ENCODE results near the gene EML4. TPM values are rescaled to one million over a fixed set of nuclear protein-coding genes. Genes with fewer than 3 reads are reported as not detected.

The EML4 gene
- total RNA-seq, 1 donor from 2014 or later = 111 TPM

DNA sequence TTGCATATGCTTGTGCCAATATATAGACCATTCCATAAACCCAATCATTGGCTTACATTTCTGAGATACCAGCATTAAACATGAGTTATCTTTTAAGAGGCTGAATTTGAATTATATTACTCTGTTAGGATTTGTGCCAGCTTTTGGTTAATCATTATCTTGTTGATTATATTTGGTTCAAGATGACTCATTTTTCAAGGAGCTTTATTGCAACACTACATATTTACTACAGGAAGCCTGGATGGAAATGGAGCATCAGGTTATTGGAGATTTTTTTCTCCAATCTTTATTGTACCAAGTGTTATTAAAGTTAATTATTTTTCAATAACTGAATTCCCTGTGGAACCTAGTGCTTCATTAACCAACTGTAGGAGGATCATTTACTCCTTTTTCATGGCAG lies 26.4 kb downstream of the EML4 start:
- no peak for DNase-seq (ENCODE audit: low spot score)

- DNase-seq (ENCODE audit: low spot score) = no peak
Observed at GRCh38 chr2:42196070-42196402, 26.9 kb downstream of the EML4 start.

DNA sequence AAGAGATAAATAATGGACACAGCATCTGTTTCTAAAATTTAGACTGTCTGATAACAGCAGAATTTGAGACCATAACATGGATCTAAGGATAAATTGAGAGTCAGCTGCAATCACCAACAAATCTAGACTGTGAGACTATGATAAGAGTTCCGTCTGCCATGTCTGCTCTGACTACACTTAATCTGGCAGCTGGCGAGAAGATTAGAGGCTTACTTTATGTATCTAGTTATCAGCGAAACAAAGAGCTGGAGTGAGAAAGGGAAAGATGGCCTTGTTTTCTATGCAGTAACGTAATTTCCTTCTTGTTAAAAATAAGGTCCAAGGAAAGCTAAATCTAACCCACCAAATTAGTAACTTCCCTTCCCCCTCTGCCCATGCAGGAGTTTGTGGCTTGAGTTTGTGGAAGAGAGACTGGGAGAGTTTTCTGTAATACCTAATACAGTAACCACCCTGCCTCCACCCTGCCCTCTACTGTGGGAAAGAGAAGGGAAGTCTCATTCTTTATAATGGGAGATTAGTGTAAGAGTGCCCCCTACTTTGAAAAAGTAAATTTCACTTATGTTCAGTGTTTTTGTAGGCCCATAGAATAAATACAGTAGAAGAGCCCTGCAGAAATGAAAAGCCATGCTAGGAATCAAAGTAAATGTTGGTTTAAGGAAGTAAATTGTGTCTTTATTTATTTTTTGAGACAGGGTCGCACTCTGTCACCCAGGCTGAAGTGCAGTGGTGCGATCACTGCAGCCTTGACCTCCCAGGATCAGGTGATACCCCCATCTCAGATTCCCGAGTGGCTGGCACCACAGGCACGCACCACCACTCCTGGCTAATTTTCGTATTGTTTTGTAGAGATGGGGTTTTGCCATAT lies 27.5 kb downstream of the EML4 start:
- DNase-seq (ENCODE audit: low spot score) = peak; percentile 48

GRCh38 chr2:42197792-42198191 lies 28.6 kb downstream of the EML4 start:
- no peak for DNase-seq (ENCODE audit: low spot score)

- no peak for DNase-seq (ENCODE audit: low spot score)
Observed at GRCh38 chr2:42198466-42198865, 29.3 kb downstream of the EML4 start.

- no peak for DNase-seq (ENCODE audit: low spot score)
Observed at GRCh38 chr2:42199002-42199401, 29.8 kb downstream of the EML4 start.

DNA sequence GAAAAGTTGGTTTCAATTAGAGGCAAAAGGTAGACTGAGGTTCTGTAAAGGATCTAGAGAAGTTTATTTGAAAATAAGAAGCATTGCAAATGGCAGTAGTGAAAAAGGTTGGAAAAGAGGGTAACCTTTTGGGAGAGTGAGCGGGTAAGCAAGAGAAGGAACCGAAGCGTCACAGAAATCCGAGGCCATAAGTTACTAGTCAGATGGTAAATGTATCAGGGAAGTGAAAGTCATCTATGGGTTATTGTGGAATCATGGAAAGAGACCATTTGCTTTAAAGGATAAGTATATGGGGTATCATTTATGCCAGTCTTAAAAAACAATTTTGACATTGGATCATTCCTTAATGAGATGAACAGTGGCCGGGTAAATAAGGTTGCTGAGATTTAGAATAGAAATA lies 30.5 kb downstream of the EML4 start:
- DNase-seq (ENCODE audit: low spot score) = no peak

DNA sequence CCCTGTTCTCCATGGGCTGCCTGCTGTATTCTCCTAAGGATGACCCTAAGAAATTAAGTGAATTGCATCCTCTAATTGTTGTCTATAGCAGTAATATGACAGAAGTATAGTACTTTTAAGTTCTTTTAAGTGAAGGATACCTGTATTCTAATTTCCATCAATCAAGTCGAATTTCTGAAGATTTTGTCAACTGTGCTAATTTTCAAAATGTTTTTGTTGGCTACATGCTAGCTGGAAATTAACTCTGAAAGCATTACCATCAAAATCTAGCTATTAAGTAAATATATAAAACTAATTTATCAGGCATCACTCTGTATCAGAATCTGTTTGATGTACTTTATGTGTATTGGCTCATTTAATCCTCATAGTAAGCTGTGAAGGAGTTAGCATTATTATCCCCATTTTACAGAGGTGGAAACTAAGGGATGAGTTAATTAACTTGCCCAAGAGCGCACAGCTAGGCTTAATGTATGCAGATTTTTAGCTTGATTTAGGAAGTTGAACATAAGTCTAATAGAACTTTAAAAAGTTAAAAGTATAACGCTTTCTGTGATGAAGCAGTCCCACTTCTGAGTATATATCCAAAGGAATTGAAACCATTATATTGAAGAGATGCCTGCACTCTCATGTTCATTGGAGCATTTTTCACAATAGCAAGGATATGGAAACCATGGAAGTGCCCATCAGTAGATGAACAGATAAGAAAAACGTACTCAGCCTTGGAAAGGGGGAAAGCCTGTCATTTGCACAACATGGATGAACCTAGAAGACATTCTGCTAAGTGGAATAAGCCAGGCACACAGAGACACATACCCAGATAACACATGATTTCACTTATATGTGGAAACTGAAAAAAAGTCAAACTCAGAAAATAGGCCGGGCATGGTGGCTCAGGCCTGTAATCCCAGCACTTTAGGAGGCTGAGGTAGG lies 32.0 kb downstream of the EML4 start:
- DNase-seq (ENCODE audit: low spot score) = no peak

GRCh38 chr2:42202634-42203008 lies 33.5 kb downstream of the EML4 start:
- no peak for DNase-seq (ENCODE audit: low spot score)

GRCh38 chr2:42203792-42204191 lies 34.6 kb downstream of the EML4 start:
- no peak for DNase-seq (ENCODE audit: low spot score)

DNA sequence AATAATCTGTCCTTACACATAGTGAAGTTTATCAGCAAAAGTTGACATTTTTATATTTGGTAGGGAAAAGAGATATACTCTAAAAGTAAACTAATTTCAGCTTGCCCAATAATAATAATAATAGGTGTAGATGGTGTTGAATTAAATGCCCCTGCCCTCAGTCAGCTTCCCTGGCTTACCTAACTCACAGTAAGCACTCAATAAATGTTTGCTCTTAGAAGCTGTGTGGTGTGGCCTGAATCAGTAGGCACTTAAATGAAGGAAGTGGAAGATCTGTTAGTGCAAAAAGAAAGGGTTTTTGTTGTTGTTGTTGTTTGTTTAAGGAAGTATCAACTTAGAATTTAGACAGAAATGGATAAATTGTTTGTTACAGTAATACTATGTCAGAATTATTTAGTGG lies 36.2 kb downstream of the EML4 start:
- DNase-seq (ENCODE audit: low spot score) = no peak

DNA sequence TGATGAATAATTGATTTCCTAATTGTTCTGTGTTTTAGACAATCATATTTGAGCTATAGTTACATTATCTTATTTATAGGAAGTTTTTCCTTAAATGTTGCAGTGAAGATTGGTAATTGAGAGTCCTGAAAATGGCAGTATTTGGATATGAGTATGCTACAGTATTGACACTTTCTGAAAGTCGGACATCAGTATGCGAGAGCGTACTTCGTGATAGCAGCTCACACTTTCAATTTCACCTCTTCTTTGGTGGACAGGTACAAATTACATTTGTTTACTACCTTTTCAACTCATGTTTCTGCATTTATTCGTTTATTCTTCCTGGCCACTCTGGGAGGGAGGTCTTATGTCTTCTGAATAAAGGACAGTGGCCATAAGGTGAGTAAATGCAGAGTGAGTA lies 38.7 kb downstream of the EML4 start:
- no peak for DNase-seq (ENCODE audit: low spot score)

DNA sequence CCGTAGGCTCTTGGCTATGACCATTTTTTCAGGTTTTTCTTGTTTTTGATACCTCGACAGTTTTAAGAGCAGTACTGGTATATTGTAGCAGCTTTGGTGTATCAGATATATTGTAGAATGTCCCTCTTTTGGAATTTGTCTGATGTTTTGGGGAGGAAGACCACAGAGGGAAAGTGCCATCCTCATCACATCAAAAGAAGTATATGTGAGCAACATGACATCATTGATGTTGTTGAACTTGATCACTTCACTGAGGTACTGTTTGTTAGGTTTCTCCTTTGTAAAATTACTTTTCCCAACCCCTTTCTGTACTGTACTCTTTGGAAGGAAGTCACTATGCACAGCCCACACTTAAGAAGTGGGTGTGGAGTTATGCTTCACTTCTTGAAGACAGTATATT lies 41.0 kb downstream of the EML4 start:
- no peak for DNase-seq (ENCODE audit: low spot score)

DNA sequence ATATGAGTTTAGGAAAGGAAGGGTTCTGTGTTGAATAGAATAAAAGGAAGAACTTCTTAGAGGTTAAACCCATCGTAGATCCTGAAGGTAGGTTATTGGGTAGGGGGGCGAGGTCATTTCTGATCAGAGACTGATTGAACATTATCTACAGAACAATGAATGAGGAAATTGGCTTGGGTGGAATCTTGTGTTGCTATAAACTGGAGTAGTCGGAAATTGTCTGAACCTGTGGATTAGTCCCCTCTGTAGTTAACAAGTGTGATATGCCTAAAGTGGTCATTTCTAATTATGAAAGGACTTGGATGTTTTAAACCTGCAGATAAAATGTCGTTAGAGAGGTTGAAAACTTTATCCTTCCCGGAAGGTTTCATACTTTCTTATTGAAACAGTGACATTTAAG lies 42.1 kb downstream of the EML4 start:
- DNase-seq (ENCODE audit: low spot score) = no peak

DNA sequence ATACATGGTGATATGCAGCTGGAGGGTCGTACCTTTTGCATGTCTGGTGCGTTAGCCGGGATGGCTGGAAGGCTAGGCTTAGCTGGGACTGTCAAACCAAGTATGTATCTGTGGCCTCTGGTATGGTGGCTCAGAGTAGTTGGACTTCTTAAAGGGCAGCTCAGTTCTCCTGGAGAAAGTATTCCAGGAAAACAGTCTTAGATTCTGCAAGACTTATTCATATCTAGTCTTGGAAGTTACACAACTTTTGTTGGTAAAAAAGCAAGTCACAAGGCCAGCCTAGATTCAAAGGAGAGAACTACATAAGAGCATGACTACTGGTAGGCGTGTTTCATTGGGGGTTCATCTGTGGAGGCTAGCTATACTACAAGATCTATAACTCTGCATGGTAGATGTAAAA lies 45.5 kb downstream of the EML4 start:
- no peak for DNase-seq (ENCODE audit: low spot score)

DNA sequence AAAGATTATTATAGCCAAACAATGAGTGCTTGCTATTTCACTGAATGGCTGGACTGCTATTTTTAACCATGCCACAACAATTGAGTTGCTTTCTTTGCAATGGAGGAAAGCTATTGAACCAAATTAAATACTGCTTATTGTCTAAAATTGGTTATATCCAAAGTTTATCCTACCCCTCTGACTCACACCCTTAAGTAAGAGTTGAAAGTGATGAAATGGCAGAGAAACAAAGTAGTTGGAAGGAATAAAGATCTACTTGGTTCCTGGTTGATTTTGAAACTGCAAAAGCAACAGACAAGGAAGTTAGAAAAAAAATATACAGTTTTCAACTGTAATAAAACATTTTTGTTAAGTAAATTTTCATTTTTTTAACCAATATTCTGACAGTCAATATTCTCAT lies 47.5 kb downstream of the EML4 start:
- DNase-seq (ENCODE audit: low spot score) = no peak

- DNase-seq (ENCODE audit: low spot score) = no peak
Observed at GRCh38 chr2:42217307-42217706, 48.2 kb downstream of the EML4 start.

DNA sequence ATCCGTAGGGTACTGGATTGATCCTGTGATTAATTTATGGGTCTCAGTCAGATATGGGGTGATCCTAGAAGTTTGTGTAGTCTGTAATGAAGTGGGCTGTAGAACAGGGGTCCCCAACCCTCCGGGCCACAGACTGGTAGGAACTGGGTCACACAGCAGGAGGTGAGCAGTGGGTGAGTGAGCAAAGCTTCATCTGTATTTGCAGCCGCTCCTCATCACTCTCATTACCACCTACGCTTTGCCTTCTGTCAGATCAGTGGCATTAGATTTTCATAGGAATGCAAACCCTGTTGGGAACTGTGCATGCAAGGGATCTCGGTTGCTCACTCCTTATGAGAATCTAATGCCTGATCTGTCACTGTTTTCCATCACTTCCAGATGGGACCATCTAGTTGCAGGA lies 48.8 kb downstream of the EML4 start:
- DNase-seq (ENCODE audit: low spot score) = no peak

DNA sequence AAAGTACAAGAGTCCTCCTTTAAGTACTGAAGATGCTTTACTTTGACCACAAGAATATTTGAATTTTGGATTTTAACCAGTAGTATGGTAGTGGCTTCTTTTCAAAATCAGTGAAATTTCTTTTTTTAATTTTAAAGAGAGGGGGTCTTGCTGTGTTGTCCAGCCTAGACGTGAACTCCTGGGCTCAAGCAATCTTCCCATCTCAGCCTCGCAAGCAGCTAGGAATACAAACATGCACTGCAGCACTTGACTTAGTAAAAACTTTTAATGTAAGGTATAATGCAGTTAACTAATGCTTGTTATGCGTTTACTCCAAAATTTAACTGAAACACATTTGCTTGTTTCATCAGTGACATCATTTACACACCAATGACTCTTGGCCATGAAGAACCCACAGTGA lies 49.6 kb downstream of the EML4 start:
- no peak for DNase-seq (ENCODE audit: low spot score)

DNA sequence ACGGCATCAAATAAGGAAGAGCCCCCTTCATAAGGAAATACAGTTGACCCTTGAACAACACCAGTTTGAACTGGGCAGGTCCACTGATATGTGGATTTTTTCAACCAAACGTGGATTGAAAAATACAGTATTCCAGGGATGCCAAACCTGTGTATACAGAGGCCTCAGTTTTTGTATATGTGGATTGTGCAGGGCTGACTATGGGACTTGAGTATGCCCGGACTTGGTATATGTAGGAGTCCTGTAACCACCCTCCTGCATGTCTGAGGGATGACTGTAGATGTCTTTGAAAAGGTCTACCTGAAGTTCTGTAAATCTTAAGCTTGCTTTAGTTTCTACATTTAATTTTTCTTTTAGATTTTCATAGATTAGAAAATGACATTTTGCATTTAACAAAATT lies 50.0 kb downstream of the EML4 start:
- DNase-seq (ENCODE audit: low spot score) = no peak

GRCh38 chr2:42220566-42220965 lies 51.4 kb downstream of the EML4 start:
- DNase-seq (ENCODE audit: low spot score) = no peak

- DNase-seq (ENCODE audit: low spot score) = no peak
Observed at GRCh38 chr2:42223067-42223854, 54.1 kb downstream of the EML4 start.
